ENCODE data around the gene COMMD1.

- TF ChIP-seq ARNTL (CRISPR knock-in tag; IDR thresholded peaks at IDR 0.05; ENCODE audit: borderline replicate concordance, low read depth) (no peak), OSR1 (CRISPR knock-in tag; IDR thresholded peaks at IDR 0.05) (no peak), ZNF565 (CRISPR knock-in tag; conservative IDR thresholded peaks at IDR 0.05; ENCODE audit: low read depth) (no peak), ESRRG (CRISPR knock-in tag; IDR thresholded peaks at IDR 0.05) (no peak), CREB5 (CRISPR knock-in tag; IDR thresholded peaks at IDR 0.05; ENCODE audit: low read depth) (no peak), ZFP30 (CRISPR knock-in tag; IDR thresholded peaks at IDR 0.05) (no peak), RARB (CRISPR knock-in tag; IDR thresholded peaks at IDR 0.05) (no peak), ZFP3 (CRISPR knock-in tag; IDR thresholded peaks at IDR 0.05) (no peak)
- TF ChIP-seq, protein P1, sequence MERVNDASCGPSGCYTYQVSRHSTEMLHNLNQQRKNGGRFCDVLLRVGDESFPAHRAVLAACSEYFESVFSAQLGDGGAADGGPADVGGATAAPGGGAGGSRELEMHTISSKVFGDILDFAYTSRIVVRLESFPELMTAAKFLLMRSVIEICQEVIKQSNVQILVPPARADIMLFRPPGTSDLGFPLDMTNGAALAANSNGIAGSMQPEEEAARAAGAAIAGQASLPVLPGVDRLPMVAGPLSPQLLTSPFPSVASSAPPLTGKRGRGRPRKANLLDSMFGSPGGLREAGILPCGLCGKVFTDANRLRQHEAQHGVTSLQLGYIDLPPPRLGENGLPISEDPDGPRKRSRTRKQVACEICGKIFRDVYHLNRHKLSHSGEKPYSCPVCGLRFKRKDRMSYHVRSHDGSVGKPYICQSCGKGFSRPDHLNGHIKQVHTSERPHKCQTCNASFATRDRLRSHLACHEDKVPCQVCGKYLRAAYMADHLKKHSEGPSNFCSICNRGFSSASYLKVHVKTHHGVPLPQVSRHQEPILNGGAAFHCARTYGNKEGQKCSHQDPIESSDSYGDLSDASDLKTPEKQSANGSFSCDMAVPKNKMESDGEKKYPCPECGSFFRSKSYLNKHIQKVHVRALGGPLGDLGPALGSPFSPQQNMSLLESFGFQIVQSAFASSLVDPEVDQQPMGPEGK (CRISPR knock-in tag; IDR thresholded peaks at IDR 0.05; ENCODE audit: borderline replicate concordance): no peak
Observed at GRCh38 chr2:62176801-62177200, 271.3 kb downstream of the COMMD1 start.

Measured in SK-N-SH treated with all-trans-retinoic acid at 6 μM for 48 hours (cell line).